Panc1 (cell line): ENCODE measurements around the gene DSG3. TPM values are rescaled to one million over a fixed set of nuclear protein-coding genes. Genes with fewer than 3 reads are reported as not detected.

ENCODE experiments used
- total RNA-seq: library from RNA; stranded (reverse); gene quantifications from one replicate; pipeline ENCODE4 v1.2.1, GENCODE V29; 2021; ENCODE audit not compliant: unreplicated experiment

Gene DSG3
- total RNA-seq, 1 experiment from 2014 or later, result 0.03 TPM

Other genes with a start within 250 kb of the DSG3 start
- not detected for gene DSG1, start 129.6 kb upstream of the DSG3 start, total RNA-seq
- not detected for gene DSG4, start 71.0 kb upstream of the DSG3 start, total RNA-seq
- 12.1 TPM for gene DSG2, start 50.4 kb downstream of the DSG3 start, total RNA-seq
- gene TTR, start 144.1 kb downstream of the DSG3 start, total RNA-seq, result 1.0 TPM
- 36.3 TPM for gene B4GALT6, start 236.8 kb downstream of the DSG3 start, total RNA-seq